Mesenchymal stem cell (in vitro differentiated cells and primary cell): ENCODE data around the gene GLT1D1.

Source experiments
- DNase-seq: peaks from one replicate; pipeline ENCODE4 v3.0.0-alpha.2; 2013
- H2AFZ ChIP-seq: one replicate; pipeline ENCODE4 v1.6.1; 2013; ENCODE audit warnings: low read depth, mild to moderate bottlenecking, control low read depth, inconsistent platforms, low read length, moderate library complexity
- H2AK5ac ChIP-seq: 2 replicates; pipeline ENCODE4 v1.6.1; 2013; ENCODE audit warnings: low read length, moderate library complexity, mild to moderate bottlenecking, inconsistent platforms; ENCODE audit not compliant: severe bottlenecking
- H2BK120ac ChIP-seq: one replicate; pipeline ENCODE4 v1.6.1; 2013; ENCODE audit warnings: low read depth, mild to moderate bottlenecking, inconsistent platforms, low read length, moderate library complexity
- H2BK12ac ChIP-seq, 2 experiments: one replicate each; pipeline ENCODE4 v1.6.1; 2013; ENCODE audit warnings: inconsistent platforms in 2 of 2, low read length in 2 of 2, mild to moderate bottlenecking in 2 of 2, moderate library complexity in 2 of 2, control low read depth in 1 of 2
- H2BK15ac ChIP-seq: one replicate; pipeline ENCODE4 v1.6.1; 2013; ENCODE audit warnings: mild to moderate bottlenecking, low read depth, inconsistent platforms; ENCODE audit not compliant: poor library complexity, severe bottlenecking
- H2BK5ac ChIP-seq: 2 replicates; pipeline ENCODE4 v1.6.1; 2013; ENCODE audit warnings: low read depth, mild to moderate bottlenecking, low read length, control low read depth, inconsistent platforms; ENCODE audit not compliant: poor library complexity, severe bottlenecking
- H3K14ac ChIP-seq, 2 experiments: one replicate each; pipeline ENCODE4 v1.6.1; 2013; ENCODE audit warnings: inconsistent platforms in 2 of 2, low read length in 2 of 2, control low read depth in 1 of 2, mild to moderate bottlenecking in 1 of 2, moderate library complexity in 1 of 2
- H3K18ac ChIP-seq, 2 experiments: one replicate each; pipeline ENCODE4 v1.6.1; 2013; ENCODE audit warnings: inconsistent platforms in 2 of 2, low read length in 2 of 2, control low read depth in 1 of 2, low read depth in 1 of 2, mild to moderate bottlenecking in 1 of 2
- H3K23ac ChIP-seq, 2 experiments: one replicate each; pipeline ENCODE4 v1.6.1; 2013; ENCODE audit warnings: inconsistent platforms in 2 of 2, low read length in 2 of 2, mild to moderate bottlenecking in 2 of 2, moderate library complexity in 2 of 2, control low read depth in 1 of 2
- H3K27ac ChIP-seq: 2 replicates; pipeline ENCODE4 v1.5.1; 2013; ENCODE audit warnings: mild to moderate bottlenecking, moderate library complexity, low read length, control low read depth, inconsistent platforms; ENCODE audit not compliant: poor library complexity, severe bottlenecking
- H3K27me3 ChIP-seq, 2 experiments: 2 replicates each; pipeline versions ENCODE4 v1.6.1 to v1.7.0; 2013; ENCODE audit warnings: low read length in 2 of 2, mild to moderate bottlenecking in 2 of 2, moderate library complexity in 2 of 2, control low read depth in 1 of 2, inconsistent platforms in 1 of 2; ENCODE audit not compliant: control insufficient read depth in 1 of 2, insufficient read depth in 1 of 2
- H3K36me3 ChIP-seq, 2 experiments: 2 replicates each; pipeline versions ENCODE4 v1.6.1 to v1.7.0; 2013; ENCODE audit warnings: low read length in 2 of 2, control low read depth in 1 of 2, inconsistent platforms in 1 of 2, low read depth in 1 of 2, mild to moderate bottlenecking in 1 of 2; ENCODE audit not compliant: insufficient read depth in 2 of 2, control insufficient read depth in 1 of 2
- H3K4ac ChIP-seq, 2 experiments: one replicate each; pipeline ENCODE4 v1.6.1; 2013; ENCODE audit warnings: inconsistent platforms in 2 of 2, low read length in 2 of 2, mild to moderate bottlenecking in 2 of 2, moderate library complexity in 2 of 2, control low read depth in 1 of 2, low read depth in 1 of 2
- H3K4me1 ChIP-seq: 2 replicates; pipeline ENCODE4 v1.6.1; 2013; ENCODE audit warnings: low read depth, low read length, control low read depth; ENCODE audit not compliant: control insufficient read depth, insufficient read depth
- H3K4me2 ChIP-seq: 2 replicates; pipeline ENCODE4 v1.6.1; 2013; ENCODE audit warnings: low read length, mild to moderate bottlenecking, inconsistent platforms; ENCODE audit not compliant: poor library complexity, severe bottlenecking
- H3K4me3 ChIP-seq, 2 experiments: 2 replicates each; pipeline versions ENCODE4 v1.5.1 to v1.7.0; 2013; ENCODE audit warnings: low read length in 2 of 2, mild to moderate bottlenecking in 2 of 2, control low read depth in 1 of 2, low read depth in 1 of 2; ENCODE audit not compliant: insufficient read depth in 1 of 2
- H3K79me1 ChIP-seq: replicated peaks from 2 replicates; pipeline ENCODE4 v1.6.1; 2013; ENCODE audit warnings: mild to moderate bottlenecking, control low read depth, low read length, inconsistent platforms; ENCODE audit not compliant: poor library complexity, severe bottlenecking
- H3K9ac ChIP-seq: 2 replicates; pipeline ENCODE4 v1.7.0; 2013; ENCODE audit warnings: mild to moderate bottlenecking, low read length, moderate library complexity
- H3K9me3 ChIP-seq: 2 replicates; pipeline ENCODE4 v1.7.0; 2013; ENCODE audit warnings: mild to moderate bottlenecking, low read length; ENCODE audit not compliant: control insufficient read depth
- H4K8ac ChIP-seq: one replicate; pipeline ENCODE4 v1.6.1; 2013; ENCODE audit warnings: inconsistent platforms, mild to moderate bottlenecking, low read length, moderate library complexity
- H4K91ac ChIP-seq: one replicate; pipeline ENCODE4 v1.6.1; 2013; ENCODE audit warnings: mild to moderate bottlenecking, low read length, inconsistent platforms
- WGBS: methylation state at CpG from one replicate; pipeline ENCODE4 v1.1.7; 2013; ENCODE audit warnings: mixed read lengths; 5-methylcytosine and 5-hydroxymethylcytosine counted together

Gene GLT1D1

GRCh38 chr12:128853600-128854197 is 421 bp downstream of the GLT1D1 start:
- Histone ChIP-seq H3K14ac (no peak overlapping the region), H2AK5ac (no peak overlapping the region), H3K9ac (no peak overlapping the region), H3K9me3 (no peaks in the 10 kb centered on the region), H2BK15ac (no peak overlapping the region), H4K8ac (no peak overlapping the region), H3K4ac (no peak overlapping the region), H2BK5ac (no peak overlapping the region), H2BK12ac (no peak overlapping the region), H3K4me1 (peaks cover 8% of the 10 kb centered on the region), H3K27me3 (peaks cover 26 to 40% of the 10 kb centered on the region in 2 experiments), H3K27ac (no peak overlapping the region), H2AFZ (no peak overlapping the region), H3K18ac (no peak overlapping the region), H3K4me3 (no peak overlapping the region), H2BK120ac (no peak overlapping the region), H3K79me1 (no peaks in the 10 kb centered on the region), H3K23ac (no peak overlapping the region), H4K91ac (no peak overlapping the region), H3K36me3 (peaks cover 0 to 3% of the 10 kb centered on the region in 2 experiments), H3K4me2 (peak overlapping the region; percentile 79)
- WGBS: 1% methylated on average over 63 of the region's 74 CpGs
- no peak for DNase-seq

GRCh38 chr12:128856035-128856790 is 2.9 kb downstream of the GLT1D1 start:
- no peak overlapping the region for H2BK120ac ChIP-seq
- peaks cover 8% of the 10 kb centered on the region for H3K4me1 ChIP-seq

GRCh38 chr12:128856791-128857078 is 3.5 kb downstream of the GLT1D1 start:
- H3K27ac ChIP-seq: no peak overlapping the region
- H3K9me3 ChIP-seq: no peaks in the 10 kb centered on the region
- H3K4me1 ChIP-seq: peaks cover 8% of the 10 kb centered on the region
- H2BK15ac ChIP-seq: no peak overlapping the region
- H2BK12ac ChIP-seq: no peak overlapping the region
- H4K91ac ChIP-seq: no peak overlapping the region
- H3K9ac ChIP-seq: no peak overlapping the region
- no peak overlapping the region for H2BK5ac ChIP-seq
- H2BK120ac ChIP-seq: no peak overlapping the region
- no peak overlapping the region for H3K4me2 ChIP-seq
- WGBS: 88% methylated on average over 6 of the region's 7 CpGs
- H3K4me3 ChIP-seq: no peak overlapping the region
- no peak overlapping the region for H3K18ac ChIP-seq
- H2AK5ac ChIP-seq: no peak overlapping the region
- DNase-seq: no peak
- H4K8ac ChIP-seq: no peak overlapping the region
- H3K79me1 ChIP-seq: no peaks in the 10 kb centered on the region
- H3K14ac ChIP-seq: no peak overlapping the region
- H3K4ac ChIP-seq: no peak overlapping the region
- H3K36me3 ChIP-seq: peaks cover 0 to 3% of the 10 kb centered on the region in 2 experiments
- peaks cover 26 to 32% of the 10 kb centered on the region in 2 experiments for H3K27me3 ChIP-seq
- H3K23ac ChIP-seq: no peak overlapping the region
- no peak overlapping the region for H2AFZ ChIP-seq

More at GRCh38 chr12:128856035-128856790, 2.9 kb downstream of the GLT1D1 start:
- Histone ChIP-seq H3K27me3 (peaks cover 26 to 36% of the 10 kb centered on the region in 2 experiments), H2BK5ac (no peak overlapping the region), H4K91ac (no peak overlapping the region), H3K4me3 (no peak overlapping the region), H2BK12ac (no peak overlapping the region), H3K23ac (no peak overlapping the region), H3K14ac (no peak overlapping the region), H2BK15ac (no peak overlapping the region), H3K4me2 (no peak overlapping the region), H2AFZ (no peak overlapping the region), H2AK5ac (no peak overlapping the region), H4K8ac (no peak overlapping the region), H3K27ac (no peak overlapping the region), H3K4ac (no peak overlapping the region), H3K9ac (no peak overlapping the region), H3K18ac (no peak overlapping the region), H3K79me1 (no peaks in the 10 kb centered on the region), H3K9me3 (no peaks in the 10 kb centered on the region), H3K36me3 (peaks cover 0 to 3% of the 10 kb centered on the region in 2 experiments)
- no peak for DNase-seq
- 54% methylated on average over 8 of the region's 9 CpGs for WGBS

GRCh38 chr12:128857133-128857763 is 4.0 kb downstream of the GLT1D1 start:
- Histone ChIP-seq H4K8ac (no peak overlapping the region), H3K18ac (no peak overlapping the region), H3K27me3 (peaks cover 24 to 26% of the 10 kb centered on the region in 2 experiments), H2AFZ (no peak overlapping the region), H3K23ac (no peak overlapping the region), H2BK15ac (no peak overlapping the region), H4K91ac (no peak overlapping the region), H3K9me3 (no peaks in the 10 kb centered on the region), H2BK120ac (no peak overlapping the region), H2AK5ac (no peak overlapping the region), H3K14ac (no peak overlapping the region), H3K36me3 (peaks cover 0 to 3% of the 10 kb centered on the region in 2 experiments), H2BK5ac (no peak overlapping the region), H3K4ac (no peak overlapping the region), H3K4me3 (no peak overlapping the region), H3K79me1 (no peaks in the 10 kb centered on the region), H3K4me2 (no peak overlapping the region), H3K9ac (no peak overlapping the region), H3K27ac (no peak overlapping the region), H3K4me1 (peaks cover 8% of the 10 kb centered on the region), H2BK12ac (no peak overlapping the region)
- 81% methylated on average over 7 of the region's 9 CpGs for WGBS
- DNase-seq: no peak
